GM19351 (cell line): ENCODE measurements around the gene MBLAC1.

ENCODE experiments used
- ATAC-seq: cut with Tn5 transposase; IDR thresholded peaks from one replicate; pipeline ENCODE4 v1.9.1; 2021; ENCODE audit warnings: mild to moderate bottlenecking, moderate library complexity; ENCODE audit not compliant: unreplicated experiment

Gene MBLAC1

DNA sequence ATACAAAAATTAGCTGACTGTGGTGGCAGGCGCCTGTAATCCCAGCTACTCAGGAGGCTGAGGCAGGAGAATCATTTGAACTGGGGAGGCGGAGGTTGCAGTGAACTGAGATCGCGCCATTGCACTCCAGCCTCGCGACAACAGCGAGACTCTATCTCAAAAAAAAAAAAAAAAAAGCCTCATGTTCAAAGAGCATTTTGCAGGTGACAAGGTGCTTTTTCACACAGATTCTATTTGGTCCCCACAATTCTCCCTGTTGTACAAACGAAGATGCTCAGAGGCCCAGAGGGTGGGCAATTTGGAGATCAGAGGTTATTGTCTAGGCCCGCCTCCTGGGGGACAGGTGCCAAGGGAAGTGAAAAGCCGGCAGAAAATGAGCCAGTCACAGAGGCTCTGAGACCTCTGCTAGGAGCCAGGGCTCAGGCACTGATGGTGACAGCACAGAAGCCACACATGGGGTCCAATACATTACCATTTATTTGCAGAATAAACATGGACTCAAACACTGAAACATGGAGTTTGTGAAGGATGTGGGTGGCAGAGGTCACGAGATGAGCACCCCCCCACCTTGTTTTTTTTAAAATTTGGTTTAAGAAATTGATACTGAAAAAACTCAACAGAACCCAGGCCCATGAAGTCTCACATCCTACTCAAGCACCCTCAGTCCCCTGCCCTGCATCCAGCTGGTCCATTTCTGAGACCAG is 42.5 kb downstream of the MBLAC1 start:
- ATAC-seq: no peak

DNA sequence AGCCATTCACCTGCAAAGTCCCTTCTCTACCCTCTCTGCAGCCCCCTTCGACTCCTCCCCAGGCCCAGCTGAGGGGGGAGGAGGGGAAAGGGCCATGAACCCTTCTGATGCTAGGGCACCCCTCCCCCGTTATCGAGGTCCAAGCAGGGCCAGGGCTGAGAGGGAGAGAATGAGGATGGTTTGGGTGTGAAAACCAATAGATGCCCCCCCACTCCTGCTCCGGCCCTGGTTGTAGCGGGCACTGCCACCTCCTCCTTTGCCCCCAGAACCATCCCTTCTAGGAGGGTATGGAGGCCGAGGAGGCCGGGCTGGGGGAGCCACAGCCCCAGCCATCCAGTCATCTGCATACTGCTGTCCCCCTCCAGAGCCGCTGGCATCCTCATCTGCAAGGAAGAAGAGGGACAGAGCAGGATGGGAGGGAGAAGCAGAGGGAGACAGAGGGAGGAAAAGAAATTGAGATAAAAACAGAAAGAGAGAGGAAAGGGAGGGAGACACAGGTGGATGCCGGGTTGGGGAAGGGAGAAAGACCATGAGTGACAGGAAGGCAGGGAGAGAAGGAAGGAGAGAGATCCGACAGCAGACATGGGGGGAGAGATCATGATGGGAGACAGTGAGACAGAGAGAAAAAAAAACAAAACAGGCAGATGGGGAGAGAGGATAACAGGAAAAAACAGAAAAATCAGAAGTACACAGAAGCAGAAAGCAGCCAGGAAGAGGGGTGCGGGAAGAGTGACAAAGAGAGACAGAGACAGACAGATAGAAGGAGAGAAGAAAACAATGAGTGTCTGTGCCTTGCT is 43.5 kb downstream of the MBLAC1 start:
- ATAC-seq: no peak

DNA sequence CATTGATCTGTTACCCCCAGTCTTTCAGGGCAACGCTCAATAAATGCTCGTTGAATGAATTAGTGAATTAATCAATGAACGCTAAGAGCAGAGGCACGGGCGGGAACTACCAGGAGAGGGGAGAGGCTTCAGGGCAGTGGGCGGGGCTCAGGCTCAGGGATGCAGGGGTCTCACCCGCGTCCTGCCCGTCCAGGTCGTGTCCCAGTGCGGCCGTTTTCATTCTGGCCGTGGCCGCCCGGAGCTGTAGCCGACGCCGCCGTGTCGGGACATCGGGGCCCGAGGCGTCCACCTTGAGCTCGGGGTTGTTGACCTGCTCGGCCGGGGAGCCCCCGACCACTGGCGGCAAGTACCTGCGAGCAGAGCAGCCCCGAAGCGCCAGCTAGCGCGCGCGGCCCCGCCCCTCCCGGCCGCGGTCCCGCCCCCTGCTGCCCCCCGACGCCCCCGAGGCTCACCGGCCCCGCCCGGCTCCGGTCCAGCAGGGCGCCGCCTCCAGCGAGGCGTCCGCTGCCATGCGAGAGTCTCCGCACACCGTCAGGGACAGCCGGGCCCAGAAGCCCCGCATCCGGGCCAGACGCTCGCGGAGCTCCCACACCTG is 44.4 kb downstream of the MBLAC1 start:
- ATAC-seq: no peak

DNA sequence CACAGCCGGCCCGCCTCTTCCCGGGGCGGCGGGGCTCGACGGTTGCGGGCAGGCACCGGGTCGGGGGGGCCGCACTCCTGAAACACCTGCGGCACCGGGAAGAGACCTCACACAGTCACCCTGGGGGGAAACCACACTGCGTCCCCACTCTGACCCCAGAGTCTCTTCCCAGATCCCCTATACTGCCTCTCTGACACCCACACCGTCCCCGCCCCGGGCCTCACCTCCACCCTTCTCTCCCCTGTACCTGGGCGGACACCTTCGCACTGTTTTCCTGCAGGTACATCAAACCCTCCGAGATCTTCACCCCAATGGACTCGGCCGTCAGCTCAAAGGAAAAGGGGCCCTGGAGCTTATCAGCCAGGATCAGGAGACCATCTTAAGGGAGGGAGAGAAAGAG is 45.1 kb downstream of the MBLAC1 start:
- no peak for ATAC-seq

GRCh38 chr7:100173806-100174495 is 47.2 kb downstream of the MBLAC1 start:
- no peak for ATAC-seq

- no peak for ATAC-seq
Observed at GRCh38 chr7:100174582-100174981, 47.8 kb downstream of the MBLAC1 start.

GRCh38 chr7:100175296-100175935 is 48.6 kb downstream of the MBLAC1 start:
- no peak for ATAC-seq

DNA sequence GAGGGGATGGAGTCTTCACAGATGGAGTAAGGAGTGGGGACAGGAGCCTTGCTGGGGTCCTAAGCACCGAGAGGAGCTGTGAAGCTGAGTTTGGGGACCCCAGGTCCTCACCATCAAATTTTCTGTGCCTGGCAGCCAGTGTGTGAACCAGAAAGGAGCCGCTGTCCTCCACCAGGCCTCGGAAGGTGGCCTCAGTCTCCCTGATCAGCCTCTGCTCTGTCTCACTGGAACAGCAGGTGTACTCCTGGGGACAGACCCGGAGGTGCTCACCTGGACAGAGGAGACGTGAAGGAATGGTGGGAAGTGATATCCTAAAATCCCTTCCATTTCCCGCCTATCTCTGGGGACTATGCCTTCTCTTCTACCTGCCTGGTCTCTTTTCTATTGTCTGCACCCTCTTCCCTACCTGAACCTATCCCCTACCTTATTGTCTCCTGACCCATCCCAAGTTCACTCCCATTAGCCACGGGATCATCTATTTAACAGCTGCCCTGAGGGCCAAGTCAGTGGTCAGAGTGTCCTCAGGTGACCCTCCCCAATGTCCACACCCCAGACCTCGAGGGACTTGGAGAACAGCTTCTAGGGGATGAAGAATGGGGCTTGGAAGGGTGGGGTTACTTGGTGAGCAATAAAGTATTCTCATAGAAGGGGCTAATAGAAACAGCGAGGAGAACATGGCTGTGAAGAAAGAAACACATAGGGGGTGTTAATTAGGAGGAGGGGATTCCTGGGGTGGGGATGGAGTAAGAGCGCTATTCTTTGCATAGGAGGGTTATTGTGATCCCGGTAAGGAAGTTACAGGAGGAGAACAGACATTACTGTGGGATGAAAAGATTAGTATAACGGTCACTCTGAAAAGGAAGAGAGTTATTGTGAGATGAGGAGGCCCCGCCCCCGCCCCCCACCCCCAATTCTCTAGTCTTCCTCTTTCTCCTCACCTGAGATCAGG is 49.6 kb downstream of the MBLAC1 start:
- no peak for ATAC-seq

DNA sequence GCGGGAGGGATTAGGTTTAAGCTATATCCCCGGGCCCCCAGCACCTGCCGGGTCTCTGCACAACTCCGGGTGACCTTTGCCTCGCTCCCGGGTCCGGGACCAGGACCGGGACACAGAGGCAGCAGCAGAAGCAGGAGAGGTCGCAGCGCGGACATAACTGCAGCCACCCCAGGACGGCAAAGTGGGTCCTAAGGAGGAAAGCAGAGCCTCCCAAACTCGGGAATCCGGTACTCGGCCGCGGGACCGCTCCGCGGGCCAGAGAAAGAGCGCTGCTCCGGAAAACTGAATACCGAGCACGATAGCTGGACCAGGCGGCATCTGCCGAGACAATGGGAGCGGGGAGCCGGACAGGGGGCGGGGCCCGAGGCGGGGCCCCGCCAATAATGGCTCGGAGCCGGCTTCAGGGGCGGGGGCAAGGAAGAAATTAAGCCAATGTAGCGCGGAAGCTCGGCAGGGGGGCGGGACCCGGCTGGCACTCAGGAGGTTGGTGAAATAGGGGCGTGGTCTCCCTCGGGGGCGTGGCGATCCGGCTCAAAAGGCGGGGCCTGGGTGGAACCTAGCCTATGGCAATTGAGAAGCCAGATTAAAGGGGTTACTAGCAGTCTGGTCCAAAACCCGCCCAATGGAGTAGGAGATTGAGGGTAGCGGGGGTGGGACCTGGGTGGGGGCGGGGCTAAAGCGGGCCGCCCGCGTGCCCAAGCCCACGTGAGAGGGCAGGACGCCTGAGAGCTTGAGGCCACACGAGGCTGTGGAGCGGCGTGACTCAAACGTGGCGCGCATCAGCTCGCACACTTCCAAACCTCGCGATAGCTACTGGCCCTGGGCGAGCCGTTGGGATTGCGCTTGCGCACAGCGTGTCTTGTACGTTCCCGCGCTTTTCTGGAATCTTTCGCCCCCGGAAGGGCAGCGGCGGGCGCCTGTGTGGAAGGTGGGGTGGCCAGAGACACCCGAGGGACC is 50.6 kb downstream of the MBLAC1 start, which contains the start of the genes GPC2 and STAG3:
TSS of gene GPC2 (minus strand) at position 337 of the 957 bp plus-strand sequence. CDS start at position 155, 182 bp downstream.
TSS of gene STAG3 (plus strand) at position 874 of the 957 bp plus-strand sequence. CDS start 2,639 bp downstream, outside the sequence.
- peak; percentile 91 for ATAC-seq
